GM21619 (cell line): Measurements from ENCODE around the gene NCEH1.

ENCODE experiments used
- ATAC-seq: cut with Tn5 transposase; IDR thresholded peaks from one replicate; pipeline ENCODE4 v1.9.1; 2021; ENCODE audit not compliant: unreplicated experiment

Gene NCEH1

GRCh38 chr3:172591125-172591605 is 119.7 kb downstream of the NCEH1 start:
- ATAC-seq, result no peak

- ATAC-seq, result no peak
Measured at GRCh38 chr3:172586436-172586835, 124.4 kb downstream of the NCEH1 start.

- no peak for ATAC-seq
Measured at GRCh38 chr3:172585954-172586353, 124.9 kb downstream of the NCEH1 start.

GRCh38 chr3:172582712-172583111 is 128.2 kb downstream of the NCEH1 start:
- ATAC-seq, result no peak

GRCh38 chr3:172581757-172582166 is 129.1 kb downstream of the NCEH1 start:
- ATAC-seq, result peak; percentile 36

GRCh38 chr3:172580680-172581401 is 130.0 kb downstream of the NCEH1 start:
- peak; percentile 72 for ATAC-seq
